ENCODE measurements around the gene LGALS4. TPM values are rescaled to one million over a fixed set of nuclear protein-coding genes. Genes with fewer than 3 reads are reported as not detected.
A peak's percentile ranks its signal among the peaks of the same experiment; 100 is the strongest.
"Not testable (repeated sequence)": the region's sequence is repeated elsewhere in the genome, so short reads cannot be mapped to it uniquely, and the experiment has no call there.

The LGALS4 gene, protein sequence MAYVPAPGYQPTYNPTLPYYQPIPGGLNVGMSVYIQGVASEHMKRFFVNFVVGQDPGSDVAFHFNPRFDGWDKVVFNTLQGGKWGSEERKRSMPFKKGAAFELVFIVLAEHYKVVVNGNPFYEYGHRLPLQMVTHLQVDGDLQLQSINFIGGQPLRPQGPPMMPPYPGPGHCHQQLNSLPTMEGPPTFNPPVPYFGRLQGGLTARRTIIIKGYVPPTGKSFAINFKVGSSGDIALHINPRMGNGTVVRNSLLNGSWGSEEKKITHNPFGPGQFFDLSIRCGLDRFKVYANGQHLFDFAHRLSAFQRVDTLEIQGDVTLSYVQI
- 0.77 and 0.86 TPM in 2 replicates for total RNA-seq
- long read RNA-seq: 0 reads

DNA sequence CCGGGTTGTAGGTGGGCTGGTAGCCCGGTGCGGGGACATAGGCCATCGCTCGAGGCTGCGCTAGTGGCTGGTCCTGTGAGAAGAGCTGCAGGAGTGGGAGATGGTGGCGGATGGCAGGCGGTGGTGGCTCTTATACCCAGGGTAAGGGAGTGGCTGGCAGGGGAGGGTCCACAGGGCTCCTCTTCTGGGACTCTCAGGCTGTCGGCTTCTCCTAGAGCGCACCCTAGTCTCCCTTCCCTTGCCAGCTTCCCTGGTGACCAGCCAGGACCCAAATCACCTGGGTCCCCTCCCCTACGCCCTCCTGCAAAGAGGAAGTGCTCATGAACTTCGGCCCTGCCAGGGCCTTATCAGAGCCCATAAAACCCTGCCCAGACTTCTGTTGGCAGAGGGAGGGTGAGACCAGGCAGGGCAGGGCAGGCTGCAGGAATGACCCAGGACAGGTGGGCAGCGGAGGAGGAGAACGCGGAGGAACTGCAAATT lies at the start of gene LGALS4:
Gene LGALS4, minus strand, starts transcription at position 105 of the 480 bp plus-strand sequence. Its CDS starts 59 bp downstream, at position 46.
- Mint-ChIP-seq H3K4me1 (no peaks in the 10 kb centered on the region), H3K27me3 (ENCODE audit: low read depth) (no peaks in the 10 kb centered on the region), H3K27ac (ENCODE audit: unreplicated experiment) (peak within 1 kb of the TSS; percentile 35), H3K9me3 (no peaks in the 10 kb centered on the region), H3K4me3 (no peak within 1 kb of the TSS), H3K36me3 (ENCODE audit: low read depth) (no peaks in the 10 kb centered on the region)
- TF ChIP-seq, protein P1, sequence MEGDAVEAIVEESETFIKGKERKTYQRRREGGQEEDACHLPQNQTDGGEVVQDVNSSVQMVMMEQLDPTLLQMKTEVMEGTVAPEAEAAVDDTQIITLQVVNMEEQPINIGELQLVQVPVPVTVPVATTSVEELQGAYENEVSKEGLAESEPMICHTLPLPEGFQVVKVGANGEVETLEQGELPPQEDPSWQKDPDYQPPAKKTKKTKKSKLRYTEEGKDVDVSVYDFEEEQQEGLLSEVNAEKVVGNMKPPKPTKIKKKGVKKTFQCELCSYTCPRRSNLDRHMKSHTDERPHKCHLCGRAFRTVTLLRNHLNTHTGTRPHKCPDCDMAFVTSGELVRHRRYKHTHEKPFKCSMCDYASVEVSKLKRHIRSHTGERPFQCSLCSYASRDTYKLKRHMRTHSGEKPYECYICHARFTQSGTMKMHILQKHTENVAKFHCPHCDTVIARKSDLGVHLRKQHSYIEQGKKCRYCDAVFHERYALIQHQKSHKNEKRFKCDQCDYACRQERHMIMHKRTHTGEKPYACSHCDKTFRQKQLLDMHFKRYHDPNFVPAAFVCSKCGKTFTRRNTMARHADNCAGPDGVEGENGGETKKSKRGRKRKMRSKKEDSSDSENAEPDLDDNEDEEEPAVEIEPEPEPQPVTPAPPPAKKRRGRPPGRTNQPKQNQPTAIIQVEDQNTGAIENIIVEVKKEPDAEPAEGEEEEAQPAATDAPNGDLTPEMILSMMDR (conservative IDR thresholded peaks at IDR 0.05): no peak
- no peak for DNase-seq (ENCODE audit: low read depth, low spot score)

DNA sequence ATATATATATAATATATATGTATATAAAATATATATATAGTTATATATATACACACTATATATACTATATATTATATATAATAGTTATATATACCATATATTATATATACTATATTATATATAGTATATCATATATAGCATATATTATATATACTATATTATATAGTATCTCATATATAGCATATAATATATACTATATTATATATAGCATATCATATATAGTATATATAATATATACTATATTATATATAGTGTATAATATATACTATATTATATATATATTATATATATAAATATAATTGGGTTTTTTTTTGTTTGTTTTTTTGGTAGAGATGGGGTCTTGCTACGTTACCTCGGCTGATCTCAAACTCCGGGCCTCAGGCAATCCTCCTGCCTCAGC lies 48.6 kb upstream of the LGALS4 start:
- no peak for DNase-seq (ENCODE audit: low read depth, low spot score)
- H3K4me3 Mint-ChIP-seq: no peak overlapping the region
- peaks cover 2% of the 10 kb centered on the region for H3K9me3 Mint-ChIP-seq
- H3K4me1 Mint-ChIP-seq: peaks cover 22% of the 10 kb centered on the region
- no peaks in the 10 kb centered on the region for H3K27me3 Mint-ChIP-seq (ENCODE audit: low read depth)
- H3K36me3 Mint-ChIP-seq (ENCODE audit: low read depth): no peaks in the 10 kb centered on the region
- no peak overlapping the region for H3K27ac Mint-ChIP-seq (ENCODE audit: unreplicated experiment)
- TF ChIP-seq, protein P1 (conservative IDR thresholded peaks at IDR 0.05): no peak

DNA sequence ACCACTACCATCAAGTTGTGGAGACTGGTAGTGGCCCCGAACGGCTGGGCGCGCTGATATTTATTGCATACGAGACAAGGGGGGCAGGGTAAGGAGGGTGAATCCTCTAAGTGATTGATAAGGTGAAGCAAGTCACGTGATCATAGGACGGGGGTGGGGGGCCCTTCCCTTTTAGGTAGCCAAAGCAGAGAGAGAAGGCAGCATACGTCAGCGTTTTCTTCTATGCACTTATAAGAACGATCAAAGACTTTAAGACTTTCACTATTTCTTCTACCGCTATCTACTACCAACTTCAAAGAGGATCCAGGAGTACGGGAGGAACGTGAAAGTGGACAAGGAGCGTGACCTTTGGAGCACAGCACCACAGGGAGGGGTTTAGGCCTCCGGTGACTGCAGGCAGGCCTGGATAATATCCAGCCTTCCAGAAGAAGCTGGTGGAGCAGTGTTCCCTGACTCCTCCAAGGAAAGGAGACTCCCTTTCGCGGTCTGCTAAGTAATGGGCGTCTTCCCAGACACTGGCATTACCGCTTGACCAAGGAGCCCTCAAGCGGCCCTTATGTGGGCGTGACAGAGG lies 47.0 kb upstream of the LGALS4 start:
- Mint-ChIP-seq H3K4me1 (peaks cover 12% of the 10 kb centered on the region), H3K4me3 (peak overlapping the region; percentile 27)
- not testable (repeated sequence) for H3K27ac Mint-ChIP-seq (ENCODE audit: unreplicated experiment); H3K9me3 Mint-ChIP-seq; DNase-seq (ENCODE audit: low read depth, low spot score); H3K36me3 Mint-ChIP-seq (ENCODE audit: low read depth); H3K27me3 Mint-ChIP-seq (ENCODE audit: low read depth)

DNA sequence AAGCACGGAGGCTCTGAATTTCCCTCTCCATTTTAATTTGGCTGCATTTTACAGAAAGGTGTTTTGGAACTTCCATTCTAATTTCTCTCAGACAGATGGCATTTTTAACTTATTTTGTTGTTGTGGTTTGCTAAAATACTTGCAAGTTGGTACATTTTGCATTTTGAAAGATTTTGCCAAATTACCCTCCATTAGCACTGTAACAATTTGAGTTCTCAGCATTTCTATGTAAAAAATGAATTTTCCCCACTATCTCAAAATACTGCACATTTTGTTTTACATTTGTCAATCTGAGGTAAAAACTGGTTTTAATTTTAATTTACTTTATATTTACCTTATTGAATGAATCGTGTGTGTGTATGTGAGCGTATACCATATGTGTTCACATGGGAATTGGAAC lies 44.1 kb upstream of the LGALS4 start:
- Mint-ChIP-seq H3K27ac (ENCODE audit: unreplicated experiment) (no peak overlapping the region), H3K36me3 (ENCODE audit: low read depth) (no peaks in the 10 kb centered on the region), H3K4me3 (peak overlapping the region; percentile 62), H3K27me3 (ENCODE audit: low read depth) (no peaks in the 10 kb centered on the region), H3K9me3 (peaks cover 2% of the 10 kb centered on the region), H3K4me1 (peaks cover 24% of the 10 kb centered on the region)
- TF ChIP-seq, protein P1 (conservative IDR thresholded peaks at IDR 0.05): no peak
- no peak for DNase-seq (ENCODE audit: low read depth, low spot score)

DNA sequence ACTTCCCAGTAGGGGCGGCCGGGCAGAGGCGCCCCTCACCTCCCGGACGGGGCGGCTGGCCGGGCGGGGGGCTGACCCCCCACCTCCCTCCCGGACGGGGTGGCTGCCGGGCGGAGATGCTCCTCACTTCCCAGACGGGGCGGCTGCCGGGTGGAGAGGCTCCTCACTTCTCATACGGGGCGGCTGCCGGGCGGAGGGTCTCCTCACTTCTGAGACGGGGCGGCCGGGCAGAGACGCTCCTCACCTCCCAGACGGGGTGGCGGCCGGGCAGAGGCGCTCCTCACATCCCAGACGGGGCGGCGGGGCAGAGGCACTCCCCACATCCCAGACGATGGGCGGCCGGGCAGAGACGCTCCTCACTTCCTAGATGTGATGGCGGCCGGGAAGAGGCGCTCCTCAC lies 43.0 kb upstream of the LGALS4 start:
- not testable (repeated sequence) for H3K4me3 Mint-ChIP-seq; H3K27ac Mint-ChIP-seq (ENCODE audit: unreplicated experiment); H3K9me3 Mint-ChIP-seq; H3K36me3 Mint-ChIP-seq (ENCODE audit: low read depth); H3K27me3 Mint-ChIP-seq (ENCODE audit: low read depth); DNase-seq (ENCODE audit: low read depth, low spot score)
- H3K4me1 Mint-ChIP-seq: peaks cover 34% of the 10 kb centered on the region

DNA sequence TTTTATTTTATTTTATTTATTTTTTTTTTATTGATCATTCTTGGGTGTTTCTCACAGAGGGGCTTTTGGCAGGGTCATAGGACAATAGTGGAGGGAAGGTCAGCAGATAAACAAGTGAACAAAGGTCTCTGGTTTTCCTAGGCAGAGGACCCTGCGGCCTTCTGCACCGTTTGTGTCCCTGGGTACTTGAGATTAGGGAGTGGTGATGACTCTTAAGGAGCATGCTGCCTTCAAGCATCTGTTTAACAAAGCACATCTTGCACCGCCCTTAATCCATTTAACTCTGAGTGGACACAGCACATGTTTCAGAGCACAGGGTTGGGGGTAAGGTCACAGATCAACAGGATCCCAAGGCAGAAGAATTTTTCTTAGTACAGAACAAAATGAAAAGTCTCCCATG lies 42.2 kb upstream of the LGALS4 start:
- not testable (repeated sequence) for H3K27ac Mint-ChIP-seq (ENCODE audit: unreplicated experiment)

DNA sequence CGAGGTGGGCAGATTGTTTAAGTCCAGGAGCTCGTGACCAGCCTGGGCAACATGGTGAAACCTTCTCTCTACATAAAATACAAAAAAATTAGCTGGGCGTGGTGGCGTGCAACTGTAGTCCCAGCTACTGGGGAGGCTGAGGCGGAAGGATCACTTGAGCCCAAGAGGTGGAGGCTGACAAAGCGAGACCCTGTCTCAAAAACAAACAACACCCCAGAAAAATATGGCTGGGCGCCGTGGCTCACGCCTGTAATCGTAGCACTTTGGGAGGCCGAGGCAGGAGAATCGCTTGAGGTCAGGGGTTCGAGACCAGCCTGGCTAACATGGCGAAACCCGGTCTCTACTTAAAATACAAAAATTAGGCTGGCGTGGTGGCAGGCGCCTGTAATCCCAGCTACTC lies 40.5 kb upstream of the LGALS4 start:
- H3K4me1 Mint-ChIP-seq: peaks cover 52% of the 10 kb centered on the region
- H3K27ac Mint-ChIP-seq (ENCODE audit: unreplicated experiment): no peak overlapping the region
- TF ChIP-seq, protein P1 (conservative IDR thresholded peaks at IDR 0.05): no peak
- peaks cover 10% of the 10 kb centered on the region for H3K36me3 Mint-ChIP-seq (ENCODE audit: low read depth)
- peak overlapping the region; percentile 94 for H3K4me3 Mint-ChIP-seq
- peaks cover 2% of the 10 kb centered on the region for H3K9me3 Mint-ChIP-seq
- no peak for DNase-seq (ENCODE audit: low read depth, low spot score)
- H3K27me3 Mint-ChIP-seq (ENCODE audit: low read depth): peaks cover 11% of the 10 kb centered on the region

More for the DNA sequence above, 42.2 kb upstream of the LGALS4 start:
- Mint-ChIP-seq H3K4me1 (peaks cover 42% of the 10 kb centered on the region), H3K4me3 (peak overlapping the region; percentile 80)
- DNase-seq (ENCODE audit: low read depth, low spot score); H3K36me3 Mint-ChIP-seq (ENCODE audit: low read depth); H3K9me3 Mint-ChIP-seq; H3K27me3 Mint-ChIP-seq (ENCODE audit: low read depth): not testable (repeated sequence)
